COLO668 (cell line): Measurements from ENCODE around the gene TWF2.

Experiments
- DNase-seq: peaks from one replicate; lab custom pipeline; 2025; ENCODE audit not compliant: unreplicated experiment; lab: John Stamatoyannopoulos, UW

The TWF2 gene

DNA sequence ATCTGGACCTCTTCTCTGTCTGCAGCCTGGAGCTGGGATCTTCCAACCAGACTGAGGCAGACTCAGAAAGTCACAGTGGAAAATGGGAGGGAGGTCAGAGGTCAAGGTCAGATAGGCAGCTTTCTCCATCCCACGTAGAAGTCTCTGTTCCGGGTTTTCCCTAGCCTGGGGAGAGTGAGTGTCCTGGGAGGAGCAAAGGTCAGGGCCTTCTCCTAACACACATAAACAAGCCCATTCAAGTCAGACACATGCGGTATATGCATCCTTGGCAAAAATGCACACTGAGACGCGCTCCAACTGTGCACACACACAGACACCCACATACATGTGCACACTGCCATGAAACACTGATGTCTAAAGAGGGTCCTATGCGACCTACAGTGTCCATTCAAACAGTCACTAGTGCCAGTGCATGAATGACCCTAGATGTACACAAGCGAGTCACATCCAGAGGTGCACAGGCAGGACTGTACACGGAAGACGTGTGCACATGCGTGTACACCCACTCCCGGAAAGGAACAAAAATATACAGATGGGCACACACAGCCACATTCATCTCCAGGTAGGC, 681 bp downstream of the TWF2 start:
- peak; percentile 19 for DNase-seq

DNA sequence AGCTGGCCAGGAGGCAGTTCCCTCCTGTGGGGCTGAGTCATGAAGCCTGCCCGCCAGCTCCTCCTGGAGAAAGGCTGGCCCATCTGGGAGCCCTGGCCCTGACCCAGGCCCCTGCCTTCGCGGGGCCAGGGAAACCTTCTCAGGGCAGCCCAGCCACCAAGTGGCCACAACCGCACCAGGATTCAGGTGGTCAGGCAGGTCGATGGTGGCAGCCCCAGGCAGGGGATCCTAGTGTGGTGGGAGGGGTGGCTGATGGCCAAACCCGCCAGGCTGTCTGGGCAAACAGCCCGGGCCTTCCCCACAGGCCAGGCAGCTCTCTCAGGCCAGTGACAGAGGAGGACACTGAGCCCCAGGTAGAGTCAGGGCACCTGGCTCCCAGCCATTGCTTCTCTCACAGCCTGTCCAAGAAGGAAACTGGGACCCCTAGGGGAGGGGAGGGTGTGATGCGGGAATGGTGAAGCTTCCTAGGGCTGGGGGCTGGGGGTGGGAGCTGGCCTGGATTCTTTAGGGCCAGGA, 1.2 kb downstream of the TWF2 start:
- DNase-seq: no peak

DNA sequence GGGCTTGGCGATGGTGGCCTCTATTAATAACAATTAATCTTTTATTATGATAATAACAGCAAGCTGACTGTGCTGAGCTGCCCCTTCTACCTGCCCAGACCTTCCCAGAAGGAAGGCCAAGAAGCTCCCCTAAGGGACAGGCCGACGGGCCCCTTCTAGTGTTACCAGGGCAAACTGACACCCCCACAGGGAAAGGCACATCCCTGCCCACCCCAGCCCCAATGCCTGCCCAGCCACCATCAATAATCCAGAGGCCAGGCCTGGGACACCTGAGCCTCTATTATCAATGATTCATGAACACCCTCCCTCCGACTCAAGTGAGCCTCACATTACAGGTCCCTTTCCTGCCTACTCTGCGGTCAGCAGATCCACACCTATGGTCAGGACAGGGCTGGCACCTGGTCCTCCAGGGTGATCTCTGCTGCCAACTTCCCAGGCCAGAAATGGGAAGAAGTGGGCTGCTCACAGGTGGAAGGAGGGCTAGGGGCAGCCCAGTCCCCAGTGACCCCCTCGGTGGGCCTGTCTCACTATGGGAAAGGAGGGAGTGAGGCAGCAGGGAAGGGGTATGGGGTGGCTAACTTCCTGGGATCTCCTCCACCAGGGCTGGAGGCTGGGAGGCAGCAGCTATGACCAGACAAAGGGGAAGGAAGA, 1.8 kb downstream of the TWF2 start:
- DNase-seq: peak; percentile 41

DNA sequence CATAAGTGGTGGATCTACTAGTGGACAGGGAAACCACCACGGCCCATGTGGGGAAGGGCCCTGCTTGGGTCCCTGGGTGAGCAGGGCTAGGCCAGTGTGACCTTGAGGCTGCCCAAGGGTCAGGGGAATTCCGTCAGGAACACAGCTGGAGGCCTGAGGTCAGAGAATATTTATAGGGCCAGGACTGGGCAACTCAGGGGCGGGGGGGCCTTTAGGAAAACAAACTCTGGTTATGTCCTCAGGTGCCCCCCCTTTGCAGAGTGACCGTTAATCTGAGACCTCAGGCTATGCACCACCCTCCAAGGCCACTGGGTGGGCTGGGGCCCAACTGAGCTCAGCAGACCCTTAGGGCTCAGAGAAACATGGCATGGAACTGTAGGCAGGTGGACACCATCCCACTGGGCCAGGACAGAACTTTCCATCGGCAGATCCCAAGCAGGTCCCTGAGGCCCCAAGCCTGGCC, 2.5 kb downstream of the TWF2 start:
- DNase-seq: no peak

DNA sequence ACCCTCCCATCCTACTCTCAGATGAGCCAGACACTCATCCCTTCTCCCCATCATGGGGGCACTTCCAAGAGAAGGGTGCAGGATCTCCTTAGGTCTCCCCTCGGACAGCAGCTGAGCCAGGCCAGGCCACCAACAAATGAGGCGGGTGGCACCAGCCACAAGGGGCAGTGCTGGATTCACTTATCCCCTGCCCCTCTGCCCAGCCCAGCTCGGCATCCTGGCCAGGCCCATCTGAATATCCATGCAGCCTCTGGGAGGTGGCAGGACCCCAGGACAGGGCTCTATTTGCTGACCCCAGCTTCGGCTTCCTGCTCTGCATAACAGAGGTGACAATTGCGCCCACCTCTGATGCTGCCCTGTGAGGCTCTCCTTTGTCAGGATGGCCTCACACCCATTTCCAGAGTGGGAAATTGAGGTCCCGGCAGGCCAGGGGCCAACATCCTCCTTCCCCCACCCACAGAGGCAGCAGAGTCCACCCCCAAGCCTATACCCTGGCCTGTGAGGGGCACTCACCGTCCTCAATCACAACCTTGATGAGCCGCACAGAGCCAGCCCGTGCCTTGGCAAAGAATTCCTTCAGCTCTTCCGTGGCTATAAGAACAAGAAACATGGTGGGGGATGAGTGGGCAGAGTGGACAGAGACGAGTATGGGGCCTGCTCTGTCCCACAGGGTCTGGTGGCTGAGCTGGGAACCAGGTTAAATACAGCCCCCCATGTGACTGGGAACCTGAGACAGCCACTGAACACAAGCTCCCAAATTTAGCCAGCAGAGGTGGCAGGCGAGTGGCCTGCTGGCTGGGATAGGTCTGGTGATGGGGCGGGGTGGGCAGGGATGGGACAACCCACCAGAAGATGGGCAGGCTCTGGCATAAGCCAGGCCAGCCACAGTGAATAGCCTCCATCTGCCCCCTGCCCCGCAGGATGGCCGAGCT, 4.2 kb downstream of the TWF2 start:
- DNase-seq: no peak

DNA sequence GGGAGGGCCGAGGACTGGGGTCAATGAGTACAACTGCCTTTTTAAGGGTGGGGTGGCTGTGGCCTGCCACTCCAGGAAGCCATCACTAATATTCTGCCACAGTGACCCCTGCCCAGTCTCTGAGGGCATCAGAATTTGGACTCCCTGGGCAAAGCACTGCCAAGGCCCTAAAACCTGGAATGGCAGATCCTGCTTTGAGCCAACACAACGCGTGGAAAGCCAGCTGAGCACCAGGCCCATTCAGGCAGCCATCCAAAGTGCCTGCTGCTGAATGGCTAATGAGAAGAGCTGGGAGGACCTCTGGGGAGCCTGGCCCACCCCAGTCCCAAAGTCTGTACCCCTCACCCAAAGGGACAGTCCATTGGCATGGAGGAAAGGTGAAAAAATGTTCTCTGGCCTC, 5.0 kb downstream of the TWF2 start:
- DNase-seq: no peak

DNA sequence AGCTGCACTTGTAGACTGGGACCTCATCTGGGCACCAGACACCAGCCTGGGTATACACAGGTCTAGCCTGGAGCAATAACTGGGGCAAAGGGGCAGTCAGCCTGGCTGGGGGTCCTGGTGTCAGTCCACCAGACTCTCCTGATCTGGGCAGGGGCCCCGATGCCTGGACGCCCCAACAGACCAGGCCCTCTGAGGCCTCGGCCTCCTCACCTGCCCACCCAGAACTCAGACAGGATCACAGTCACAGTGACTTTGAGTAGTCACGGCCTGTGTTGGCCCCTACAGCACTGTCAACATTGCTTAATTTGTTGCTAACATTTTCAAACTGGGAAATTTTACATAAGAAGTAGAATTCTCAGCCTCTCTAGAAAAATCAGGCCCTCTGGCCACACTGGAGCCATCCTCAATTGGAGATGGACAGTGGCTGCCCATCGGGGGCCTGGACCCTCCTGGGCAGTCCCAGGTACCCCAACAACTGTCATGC, 5.8 kb downstream of the TWF2 start:
- no peak for DNase-seq

DNA sequence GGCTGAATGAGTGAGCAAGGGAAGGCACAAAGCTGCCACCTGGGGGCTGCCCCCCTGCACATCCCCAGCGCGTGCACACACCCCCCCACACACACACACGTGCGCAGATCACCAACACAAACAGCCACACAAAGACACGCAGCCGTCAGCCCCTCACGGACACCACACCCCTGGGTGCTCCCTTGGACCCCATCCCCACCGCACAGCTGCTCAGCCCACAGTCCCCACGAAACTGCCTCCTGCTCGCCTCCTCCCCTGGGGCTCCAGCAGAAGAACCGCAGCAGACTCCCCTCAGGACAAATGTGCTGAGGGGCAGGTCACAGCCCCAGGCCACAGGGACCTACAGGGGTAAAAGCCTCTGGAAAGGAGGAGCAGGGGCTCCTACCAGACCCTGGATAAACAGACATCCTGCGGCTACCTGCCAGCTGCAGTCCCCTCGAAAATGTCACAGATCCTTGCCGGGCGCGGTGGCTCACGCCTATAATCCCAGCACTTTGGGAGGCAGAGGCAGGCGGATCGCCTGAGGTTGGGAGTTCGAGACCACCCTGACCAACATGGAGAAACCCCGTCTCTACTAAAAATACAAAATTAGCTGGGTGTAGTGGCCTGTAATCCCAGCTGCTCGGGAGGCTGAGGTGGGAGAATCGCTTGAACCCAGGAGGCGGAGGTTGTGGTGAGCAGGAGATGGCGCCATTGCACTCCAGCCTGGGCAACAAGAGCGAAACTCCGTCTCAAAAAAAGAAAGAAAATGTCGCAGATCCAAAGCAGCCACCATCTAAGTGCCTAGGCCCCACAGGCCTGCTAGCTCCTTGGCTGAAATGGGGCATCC, 6.5 kb downstream of the TWF2 start:
- DNase-seq: no peak

DNA sequence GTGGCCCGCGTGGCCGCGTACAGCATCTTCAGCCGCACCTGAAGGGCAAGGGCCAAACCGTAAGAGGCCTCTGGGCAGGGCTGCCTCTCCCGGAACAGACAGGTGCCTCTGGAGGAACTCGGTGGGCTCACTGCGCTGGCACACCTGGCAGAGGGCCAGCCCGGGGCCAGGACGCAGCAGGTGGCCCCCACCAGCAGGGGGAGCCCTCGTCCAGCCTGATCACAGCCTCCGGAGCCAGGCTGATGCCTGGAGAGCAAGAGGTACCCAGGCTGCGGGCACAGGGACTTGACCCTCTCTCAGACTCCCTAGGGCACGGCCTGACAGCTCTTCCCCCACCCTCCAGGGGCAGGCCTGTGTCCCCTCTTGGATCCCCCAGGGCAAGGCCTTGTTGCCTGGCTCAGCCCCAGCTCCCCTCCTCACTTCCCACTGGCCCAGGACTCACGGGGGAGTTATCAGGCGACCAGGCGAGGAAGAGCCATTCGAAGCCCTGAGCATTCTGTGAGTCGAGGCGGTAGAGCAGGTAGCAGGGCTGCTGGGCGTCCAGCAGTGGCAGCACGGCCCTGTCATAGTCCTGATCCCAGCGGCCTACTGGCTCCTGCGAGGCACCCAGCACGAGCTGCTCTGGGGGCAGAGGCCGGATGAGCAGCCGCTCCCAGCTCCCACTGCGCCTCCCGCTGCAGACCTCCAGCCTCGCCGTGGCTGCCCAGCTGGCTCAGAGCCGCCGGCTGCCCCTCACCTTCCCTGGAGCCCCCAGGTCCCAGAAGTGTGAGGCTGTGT, 7.3 kb downstream of the TWF2 start:
- peak; percentile 78 for DNase-seq

DNA sequence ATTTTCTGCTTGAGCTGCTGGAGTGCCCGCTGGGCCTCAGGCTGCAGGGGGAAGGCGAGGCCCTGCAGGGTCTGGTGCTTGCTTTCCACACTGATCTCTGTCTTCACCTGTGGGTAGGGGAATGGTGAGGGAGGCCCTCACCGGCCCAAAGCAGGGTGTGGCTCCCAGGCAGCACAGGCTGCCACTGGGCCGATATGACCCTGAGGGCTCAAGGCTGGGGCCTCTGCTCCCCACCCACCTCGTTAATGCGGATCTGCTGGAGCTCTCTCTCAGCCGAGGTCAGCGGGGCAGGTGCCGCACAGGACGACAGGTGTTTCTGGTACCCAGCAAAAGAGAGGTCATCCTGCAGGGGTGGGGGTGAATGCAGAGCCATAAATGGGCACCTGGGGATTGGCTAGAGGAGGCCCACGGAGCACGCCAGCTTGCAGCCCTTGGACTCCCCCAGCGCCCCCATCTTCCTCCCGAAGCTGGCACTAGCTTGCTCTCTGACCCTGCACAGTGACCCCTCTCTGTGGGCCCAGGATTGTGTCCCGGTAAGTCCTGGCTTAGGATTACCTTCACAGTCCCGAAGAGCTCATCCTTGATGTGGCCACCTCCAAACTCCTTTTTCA, 8.0 kb downstream of the TWF2 start:
- no peak for DNase-seq

DNA sequence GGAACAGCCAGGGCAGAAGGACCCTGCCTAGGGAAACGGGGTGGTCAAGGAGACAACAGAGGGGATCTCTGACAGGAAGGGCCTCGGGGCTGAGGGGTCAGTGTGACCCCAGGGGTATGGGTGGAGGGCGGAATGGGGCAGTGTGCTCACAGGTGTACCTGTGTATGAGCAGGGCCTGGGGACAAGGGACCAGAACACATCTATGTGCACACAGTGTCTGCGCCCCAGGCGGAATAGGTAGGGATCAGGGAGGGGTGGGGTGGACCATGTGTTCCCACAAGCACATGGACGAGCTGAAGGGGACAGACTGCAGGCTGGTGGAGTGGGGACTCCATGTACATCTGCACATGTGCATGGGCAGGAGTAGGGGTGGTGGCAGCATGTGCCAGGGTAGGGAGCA, 8.5 kb downstream of the TWF2 start:
- DNase-seq: no peak

DNA sequence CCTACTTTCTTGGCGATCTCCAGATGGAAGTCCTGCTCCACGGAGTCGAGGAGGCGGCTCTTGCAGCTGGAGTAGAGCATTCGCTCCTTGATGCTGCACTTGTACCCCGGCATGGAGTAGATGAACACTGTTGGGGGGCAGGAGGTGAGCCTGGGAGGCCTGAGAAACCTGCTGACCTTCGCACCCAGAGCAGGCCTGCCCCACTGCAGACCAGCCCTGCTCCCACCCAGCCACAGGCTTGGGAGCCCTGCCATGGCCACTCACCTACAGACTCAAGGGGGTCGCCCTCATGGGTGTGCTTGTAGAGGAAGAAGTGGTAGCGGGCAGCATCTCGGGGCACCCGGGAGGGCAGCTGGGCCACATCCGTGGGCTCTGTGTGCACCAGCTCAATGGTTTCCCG, 9.3 kb downstream of the TWF2 start:
- no peak for DNase-seq

DNA sequence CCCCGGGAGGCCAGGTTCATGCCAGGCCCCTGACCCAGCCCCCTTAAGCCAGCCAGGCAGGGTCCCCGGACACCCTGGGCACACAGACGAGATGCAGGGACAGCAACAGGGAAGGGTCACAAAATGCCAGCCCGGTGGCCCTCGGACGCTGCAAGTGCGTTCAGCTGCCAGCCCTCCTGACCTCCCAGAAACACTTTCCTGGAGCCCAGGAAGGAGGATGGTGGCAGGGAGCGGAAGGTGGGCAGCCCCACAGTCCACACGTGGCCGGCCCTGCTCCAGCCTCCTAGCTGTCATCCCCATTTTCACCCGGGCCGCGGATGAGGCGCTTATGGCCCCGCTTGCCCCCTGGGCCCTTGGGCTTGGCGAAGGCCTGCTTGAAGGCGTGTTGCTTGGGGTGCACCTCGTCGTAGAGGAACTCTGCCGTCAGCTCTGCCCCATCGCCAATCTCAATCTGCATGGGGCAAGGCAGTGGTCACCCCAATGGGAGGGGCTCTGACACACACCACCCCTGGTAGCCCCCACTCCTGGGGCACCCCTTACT, 10.1 kb downstream of the TWF2 start:
- no peak for DNase-seq

DNA sequence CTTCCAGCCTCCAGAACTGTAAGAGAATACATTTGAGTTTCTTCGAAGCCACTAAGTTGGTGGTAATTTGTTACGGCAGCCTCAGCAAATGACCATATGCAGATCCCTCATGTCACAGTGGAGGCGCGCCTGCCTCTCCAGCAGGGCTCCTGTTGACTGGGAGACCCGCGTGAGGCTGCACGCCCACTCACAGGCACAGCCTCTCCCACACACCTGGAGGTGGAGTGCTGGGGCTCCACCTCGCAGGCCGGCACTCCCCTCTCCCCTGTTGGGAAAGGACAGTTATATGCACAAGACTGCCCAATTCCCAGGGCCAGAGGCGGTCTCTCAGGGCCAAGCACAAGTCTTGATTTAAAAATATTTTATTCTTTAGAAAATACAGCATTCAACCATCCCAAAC, 10.7 kb downstream of the TWF2 start:
- DNase-seq: no peak

DNA sequence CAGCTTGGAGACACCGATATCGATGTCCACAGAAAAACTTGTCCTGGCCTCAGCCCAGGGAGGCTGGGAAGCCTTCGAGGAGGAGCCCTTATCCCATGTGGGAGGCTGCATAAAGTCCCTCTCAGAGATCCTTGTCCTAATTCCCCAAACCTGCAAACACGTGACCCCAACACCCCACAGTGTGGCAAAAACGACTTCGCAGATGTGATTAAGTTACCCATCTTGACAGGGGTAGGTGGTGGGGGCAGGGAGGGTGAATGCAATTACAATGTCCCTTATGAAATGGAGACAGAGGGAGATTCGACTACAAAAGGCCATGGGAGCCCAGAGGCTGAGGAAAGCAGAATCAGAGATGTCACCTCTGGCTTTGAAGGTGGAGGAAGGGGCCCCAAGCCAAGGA, 11.2 kb downstream of the TWF2 start:
- DNase-seq: no peak

DNA sequence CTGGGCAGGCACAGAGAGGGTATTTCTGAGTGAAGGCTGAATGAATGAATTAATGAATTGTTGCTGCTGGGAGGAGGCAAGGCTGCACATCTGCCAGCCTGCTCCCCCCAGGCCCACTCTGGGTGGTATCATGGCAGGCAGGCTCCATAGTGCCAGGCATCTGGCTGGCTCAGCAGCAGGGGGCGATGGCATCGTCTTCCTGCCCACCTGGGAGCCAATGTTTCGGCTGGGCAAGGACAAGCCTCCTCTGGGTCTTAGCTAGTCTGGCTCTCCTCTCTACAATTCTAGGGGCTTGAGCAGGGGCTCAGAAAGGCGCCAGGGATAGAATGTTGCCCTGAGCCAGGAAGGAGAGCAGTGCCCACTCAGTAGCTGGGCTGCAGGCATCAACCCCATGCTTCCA, 11.8 kb downstream of the TWF2 start:
- DNase-seq: no peak

DNA sequence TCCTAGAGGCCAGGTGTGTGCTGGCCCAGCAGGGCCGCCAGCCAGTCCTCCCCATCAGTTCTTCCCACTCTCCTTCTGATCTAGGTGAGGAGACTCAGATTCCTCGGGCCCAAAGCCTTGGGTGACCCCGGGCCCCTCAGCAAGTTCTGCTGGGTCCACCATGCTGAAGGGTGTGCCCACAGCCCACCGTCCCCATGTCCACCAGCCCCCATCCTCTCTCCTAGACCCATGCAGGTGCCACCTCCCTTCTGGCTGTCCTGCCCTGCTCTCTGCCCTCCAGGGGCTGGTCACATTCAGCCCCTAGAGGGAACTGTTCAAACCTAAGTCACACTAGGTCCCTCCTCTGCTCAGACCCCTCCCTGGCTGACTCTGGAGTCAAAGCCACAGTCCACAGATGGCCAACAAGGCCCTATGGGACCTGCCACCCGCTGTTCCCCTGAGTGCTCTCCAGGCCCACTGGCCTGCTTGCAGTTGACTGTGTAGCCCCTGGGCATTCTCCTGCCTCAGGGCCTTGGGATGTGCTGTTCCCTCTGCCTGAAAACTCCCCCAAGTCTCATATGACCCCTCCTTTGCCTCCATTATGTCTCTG, 12.6 kb downstream of the TWF2 start:
- DNase-seq: no peak

DNA sequence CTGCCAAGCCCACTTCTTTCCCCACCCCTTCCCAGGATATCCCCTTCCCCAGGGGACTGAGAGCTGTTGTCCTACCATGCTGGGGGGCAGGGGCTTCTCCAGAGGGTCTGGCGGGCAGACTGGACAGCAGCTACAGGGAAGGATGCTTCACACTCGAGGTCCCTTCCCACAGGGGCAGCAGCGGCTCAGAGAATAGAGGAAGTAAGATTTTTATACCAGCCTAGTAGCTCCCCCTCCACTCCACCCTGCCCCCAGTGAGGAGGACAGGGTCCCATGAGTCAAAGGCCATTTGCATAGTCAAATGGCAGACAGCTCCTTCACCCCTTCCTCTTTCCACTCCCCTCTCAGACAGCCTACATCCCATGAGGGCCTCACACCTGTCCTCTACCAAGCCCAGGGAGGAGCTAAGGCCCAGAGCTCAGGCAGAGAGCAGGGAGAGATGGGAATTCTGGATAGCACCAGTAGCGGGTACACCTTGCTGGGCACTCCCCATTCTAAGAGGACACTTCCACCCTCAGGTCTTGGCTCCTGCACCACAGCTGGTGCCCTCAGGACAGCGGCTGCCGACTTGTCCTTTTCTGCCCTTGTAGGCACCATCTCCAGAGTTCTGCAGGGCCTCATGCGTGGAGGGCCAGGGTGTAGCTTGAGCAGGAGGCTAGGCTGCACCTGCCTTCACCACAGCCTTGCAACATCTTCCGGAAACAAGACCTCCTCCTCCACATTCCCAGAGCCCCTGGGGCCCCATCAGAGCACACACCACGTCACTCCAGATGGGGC, 13.3 kb downstream of the TWF2 start, which contains the start of gene TLR9:
TLR9 (minus strand) TSS at position 194 of the 777 bp plus-strand sequence; CDS start at position 78, 116 bp downstream.
- peak; percentile 44 for DNase-seq
